A549 (cell line): Measurements from ENCODE around the gene GHRHR. TPM values are rescaled to one million over a fixed set of nuclear protein-coding genes. Genes with fewer than 3 reads are reported as not detected.

Experiments used
- ATAC-seq, 2 experiments: fragments of 200-7000 bp in 1 of 2; fragments of >200 bp in 1 of 2; cut with Nextera tagmentation in 1 of 2; cut with Tn5 transposase in 1 of 2; 3 replicates each; pipeline versions ENCODE4 v1.8.0 to v1.9.1; 2018 to 2020; ENCODE audit warnings: mild to moderate bottlenecking in 1 of 2, moderate library complexity in 1 of 2
- CTCF ChIA-PET: fragments of 300-600 bp; sonication (Branson Sonifier 250); formaldehyde crosslinking; extraction: SDS; loops from one replicate; lab custom pipeline; 2021; ENCODE audit warnings: antibody characterized with exemption, inconsistent platforms; lab: Yijun Ruan, JAX
- POLR2A ChIA-PET: fragments of 350-600 bp; formaldehyde crosslinking; extraction: SDS; loops from one replicate; lab custom pipeline; 2021; ENCODE audit warnings: antibody characterized with exemption, inconsistent platforms; lab: Yijun Ruan, JAX
- DNase-seq, 2 experiments: peaks; one replicate each; pipeline versions ENCODE4 v3.0.0 to v3.0.0-alpha.2; 2011 to 2016; ENCODE audit warnings: low read depth in 1 of 2, low spot score in 1 of 2
- FAIRE-seq: peaks from 2 replicates; lab custom pipeline; 2011; peaks lifted over from hg19 to GRCh38; lab: Jason Lieb, UNC
- H3K27ac ChIP-seq, 2 experiments: fragments of >200 bp; sonication (Bioruptor Twin); formaldehyde crosslinking; 3 replicates each; pipeline ENCODE4 v1.5.1; 2016 to 2017
- H3K4me1 ChIP-seq: fragments of >200 bp; sonication (Bioruptor Twin); formaldehyde crosslinking; 3 replicates; pipeline ENCODE4 v1.6.1; 2016
- H3K4me2 ChIP-seq: fragments of >200 bp; sonication (Bioruptor Twin); formaldehyde crosslinking; 3 replicates; pipeline ENCODE4 v1.6.1; 2016
- H3K4me3 ChIP-seq: fragments of >200 bp; sonication (Bioruptor Twin); formaldehyde crosslinking; 3 replicates; pipeline ENCODE4 v1.5.1; 2016
- H3K9me3 ChIP-seq: fragments of >200 bp; sonication (Bioruptor Twin); formaldehyde crosslinking; 3 replicates; pipeline ENCODE4 v1.6.1; 2016
- BHLHE40 ChIP-seq: IDR thresholded peaks from 2 replicates; pipeline ENCODE4 v1.6.1; 2012; ENCODE audit warnings: low read depth, low read length, inconsistent platforms
- CBX2 ChIP-seq: fragments of 200-600 bp; sonication (generic); IDR thresholded peaks from 2 replicates; pipeline ENCODE4 v1.6.1; 2016; ENCODE audit warnings: low read depth, mild to moderate bottlenecking, borderline replicate concordance
- CEBPB ChIP-seq, 2 experiments: fragments of >200 bp in 1 of 2; sonication (Bioruptor Twin) in 1 of 2; formaldehyde crosslinking in 1 of 2; IDR thresholded peaks; 2 replicates each; pipeline ENCODE4 v1.6.1; 2012 to 2016
- CHD2 ChIP-seq: fragments of 150-350 bp; IDR thresholded peaks from 2 replicates; pipeline ENCODE4 v1.6.1; 2014; ENCODE audit warnings: low read length; ENCODE audit not compliant: partially characterized antibody
- CHD4 ChIP-seq: fragments of 200-600 bp; sonication (generic); IDR thresholded peaks from 2 replicates; pipeline ENCODE4 v1.6.1; 2016; ENCODE audit warnings: antibody characterized with exemption, mild to moderate bottlenecking, borderline replicate concordance
- EHF ChIP-seq: fragments of 250-450 bp; sonication (Bioruptor Pico); IDR thresholded peaks from 2 replicates; pipeline ENCODE4 v1.5.0; 2020; ENCODE audit warnings: mild to moderate bottlenecking
- EHMT2 ChIP-seq: fragments of 200-600 bp; sonication (generic); IDR thresholded peaks from 2 replicates; pipeline ENCODE4 v1.6.1; 2016; ENCODE audit warnings: antibody characterized with exemption, low read depth, mild to moderate bottlenecking, moderate library complexity
- FOSB ChIP-seq: fragments of 250-450 bp; sonication (Bioruptor Pico); IDR thresholded peaks from 2 replicates; pipeline ENCODE4 v1.5.0; 2020; ENCODE audit warnings: mild to moderate bottlenecking, moderate library complexity
- FOXS1 ChIP-seq: fragments of 250-450 bp; sonication (Bioruptor Pico); IDR thresholded peaks from 2 replicates; pipeline ENCODE4 v1.5.0; 2020; ENCODE audit warnings: mild to moderate bottlenecking, moderate library complexity
- HDAC2 ChIP-seq: fragments of 200-600 bp; sonication (generic); IDR thresholded peaks from 2 replicates; pipeline ENCODE4 v1.6.1; 2016
- HOXB13 ChIP-seq: fragments of 250-450 bp; sonication (Bioruptor Pico); IDR thresholded peaks from 2 replicates; pipeline ENCODE4 v1.5.0; 2020; ENCODE audit warnings: low read depth, mild to moderate bottlenecking, moderate library complexity
- HOXB5 ChIP-seq: fragments of 250-450 bp; sonication (Bioruptor Pico); IDR thresholded peaks from 2 replicates; pipeline ENCODE4 v1.5.0; 2020; ENCODE audit warnings: mild to moderate bottlenecking, moderate library complexity
- JUNB ChIP-seq: fragments of >200 bp; sonication (Bioruptor Twin); formaldehyde crosslinking; IDR thresholded peaks from 2 replicates; pipeline ENCODE4 v1.6.1; 2016
- PHF8 ChIP-seq: fragments of 200-600 bp; sonication (generic); IDR thresholded peaks from 2 replicates; pipeline ENCODE4 v1.6.1; 2016; ENCODE audit warnings: low read depth, mild to moderate bottlenecking, antibody characterized with exemption, moderate library complexity, borderline replicate concordance
- POLR2A ChIP-seq: IDR thresholded peaks from 2 replicates; pipeline ENCODE4 v1.6.1; 2012; ENCODE audit warnings: mild to moderate bottlenecking, low read length
- POLR2AphosphoS2 ChIP-seq: conservative IDR thresholded peaks from 2 replicates; pipeline ENCODE4 v1.6.1; 2012; ENCODE audit warnings: low read length, improper control_type of control experiment, inconsistent platforms
- RAD21 ChIP-seq, 2 experiments: fragments of >200 bp in 1 of 2; sonication (Bioruptor Twin) in 1 of 2; formaldehyde crosslinking in 1 of 2; IDR thresholded peaks in 1 of 2; conservative IDR thresholded peaks in 1 of 2; 2 replicates in 1 of 2; 3 replicates in 1 of 2; pipeline ENCODE4 v1.6.1; 2012 to 2018; ENCODE audit warnings: inconsistent platforms in 1 of 2
- RNF2 ChIP-seq: fragments of 200-600 bp; sonication (generic); IDR thresholded peaks from 2 replicates; pipeline ENCODE4 v1.6.1; 2016; ENCODE audit warnings: low read depth, mild to moderate bottlenecking, antibody characterized with exemption, moderate library complexity, borderline replicate concordance
- SMC3 ChIP-seq: fragments of >200 bp; sonication (Bioruptor Twin); formaldehyde crosslinking; IDR thresholded peaks from 3 replicates; pipeline ENCODE4 v1.6.1; 2018; ENCODE audit warnings: inconsistent platforms
- TFCP2L1 ChIP-seq: fragments of 250-450 bp; sonication (Bioruptor Pico); IDR thresholded peaks from 2 replicates; pipeline ENCODE4 v1.5.0; 2021; ENCODE audit warnings: mild to moderate bottlenecking
- ZSCAN20 ChIP-seq: fragments of 250-450 bp; sonication (Bioruptor Pico); IDR thresholded peaks from 2 replicates; pipeline ENCODE4 v1.8.0; 2022; ENCODE audit warnings: mild to moderate bottlenecking, moderate library complexity
- WGBS: methylation state at CpG from one replicate; pipeline ENCODE4 v1.1.6; 2017; ENCODE audit errors: missing lambda C conversion rate; 5-methylcytosine and 5-hydroxymethylcytosine counted together
- polyA plus RNA-seq, 4 experiments: library from polyadenylated mRNA; depleted of rRNA in 3 of 4; stranded (reverse); fragments of >200 nt; fragmentation: RNase III in 1 of 4; extraction: RNeasy Plus Mini Kit Qiagen cat#74134 plus additional on column Dnase treatment in 1 of 4; gene quantifications; 2 replicates in 3 of 4; 3 replicates in 1 of 4; pipeline ENCODE4 v1.2.3, GENCODE V29; 2011 to 2017
- TF ChIP-seq, protein P1 (sequence below): fragments of >200 bp; sonication (Bioruptor Twin); formaldehyde crosslinking; IDR thresholded peaks from 2 replicates; pipeline ENCODE4 v1.6.1; 2016
- TF ChIP-seq, protein P2 (sequence below): fragments of >200 bp; sonication (Bioruptor Twin); formaldehyde crosslinking; IDR thresholded peaks from 3 replicates; pipeline ENCODE4 v1.5.1; 2016

The GHRHR gene
- polyA plus RNA-seq, 2 of the 4 experiments (the other 2 are of a cell fraction), result not detected

DNA sequence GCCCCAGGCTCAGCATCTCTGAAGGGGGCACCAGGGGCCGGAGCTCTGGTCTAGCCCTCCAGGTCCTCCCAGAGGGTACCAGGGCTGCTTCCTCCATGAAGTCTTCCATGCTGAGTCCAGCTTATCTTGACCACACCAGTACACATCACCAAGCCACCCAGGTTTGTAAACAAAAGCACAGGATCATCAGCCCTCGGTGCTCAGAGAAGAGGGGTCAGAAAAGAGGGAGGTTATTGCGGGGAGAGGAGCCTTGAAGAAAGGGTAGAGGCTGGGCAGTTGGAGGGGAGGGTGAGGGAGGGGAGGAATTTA lies 28.2 kb upstream of the GHRHR start:
- Histone ChIP-seq H3K4me3 (no peak overlapping the region), H3K4me1 (0 out of 3 replicates have a peak, but pooled peaks cover 3% of the 10 kb centered on the region), H3K4me2 (no peak overlapping the region), H3K9me3 (0 out of 3 replicates have a peak, but pooled peaks cover 6% of the 10 kb centered on the region), H3K27ac (no peak overlapping the region)
- ChIA-PET CTCF (interaction anchor here (0.6 to 2.1 kb wide), 10 partner anchors 11 to 187 kb away, joined by 3 to 7 read pairs (median 4); no protein-coding TSS in a partner anchor), POLR2A (no interaction called here)
- no peak for ATAC-seq
- WGBS, result 59% methylated on average over 3 of the region's 3 CpGs
- no peak for DNase-seq
- TF ChIP-seq SMC3, result no peak
- TF ChIP-seq POLR2AphosphoS2, result no peak
- TF ChIP-seq TFCP2L1 (CRISPR knock-in tag), result no peak
- no peak for FAIRE-seq

DNA sequence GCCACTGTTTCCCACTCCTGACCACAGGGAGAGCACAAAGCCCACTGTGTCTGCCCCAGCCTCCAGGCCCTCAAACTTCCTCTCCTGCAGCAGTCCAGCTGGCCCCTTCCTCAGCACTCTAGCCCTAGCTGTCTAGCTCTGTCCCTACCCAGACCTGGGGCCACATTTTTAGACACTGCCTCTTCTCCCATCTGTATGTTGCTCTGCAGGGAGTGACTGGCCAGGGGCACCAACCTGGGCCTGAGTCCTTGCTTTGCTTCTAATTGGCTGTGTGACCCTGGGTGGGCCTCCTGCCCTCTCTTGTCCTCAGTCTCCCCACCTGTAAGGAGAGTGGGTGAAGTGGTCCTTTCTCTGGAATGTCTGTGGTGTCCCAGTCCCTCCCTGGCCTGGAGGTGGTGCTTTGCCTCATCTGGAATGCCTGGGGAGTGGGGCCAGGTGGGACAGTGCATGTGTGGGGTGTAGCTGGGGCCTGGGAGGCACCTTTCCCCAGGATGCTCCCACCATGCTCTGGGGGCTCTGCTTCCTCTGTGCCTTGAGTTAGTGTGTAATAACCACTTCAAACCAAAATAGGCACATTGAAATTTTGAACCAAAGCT lies 27.0 kb upstream of the GHRHR start:
- Histone ChIP-seq H3K27ac (no peak overlapping the region), H3K9me3 (0 out of 3 replicates have a peak, but pooled peaks cover 6% of the 10 kb centered on the region), H3K4me3 (no peak overlapping the region), H3K4me2 (no peak overlapping the region), H3K4me1 (0 out of 3 replicates have a peak, but pooled peaks cover 3% of the 10 kb centered on the region)
- CTCF ChIA-PET, result interaction anchor here (1.3 to 2.1 kb wide), 7 partner anchors 13 to 186 kb away, joined by 3 to 7 read pairs (median 5); no protein-coding TSS in a partner anchor
- TF ChIP-seq CHD4, result no peak
- no peak for TF ChIP-seq HDAC2
- TF ChIP-seq CBX2, result no peak
- TF ChIP-seq HOXB13 (CRISPR knock-in tag), result no peak
- TF ChIP-seq CEBPB (IDR thresholded peaks at IDR 0.05), result no peak
- no peak for TF ChIP-seq FOSB
- no peak for TF ChIP-seq TFCP2L1 (CRISPR knock-in tag)
- TF ChIP-seq, protein P1, sequence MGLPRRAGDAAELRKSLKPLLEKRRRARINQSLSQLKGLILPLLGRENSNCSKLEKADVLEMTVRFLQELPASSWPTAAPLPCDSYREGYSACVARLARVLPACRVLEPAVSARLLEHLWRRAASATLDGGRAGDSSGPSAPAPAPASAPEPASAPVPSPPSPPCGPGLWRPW, result no peak
- no peak for TF ChIP-seq EHF (CRISPR knock-in tag)
- TF ChIP-seq POLR2AphosphoS2, result no peak
- TF ChIP-seq CHD2, result no peak
- no peak for TF ChIP-seq BHLHE40
- TF ChIP-seq SMC3, result no peak
- TF ChIP-seq, protein P2, sequence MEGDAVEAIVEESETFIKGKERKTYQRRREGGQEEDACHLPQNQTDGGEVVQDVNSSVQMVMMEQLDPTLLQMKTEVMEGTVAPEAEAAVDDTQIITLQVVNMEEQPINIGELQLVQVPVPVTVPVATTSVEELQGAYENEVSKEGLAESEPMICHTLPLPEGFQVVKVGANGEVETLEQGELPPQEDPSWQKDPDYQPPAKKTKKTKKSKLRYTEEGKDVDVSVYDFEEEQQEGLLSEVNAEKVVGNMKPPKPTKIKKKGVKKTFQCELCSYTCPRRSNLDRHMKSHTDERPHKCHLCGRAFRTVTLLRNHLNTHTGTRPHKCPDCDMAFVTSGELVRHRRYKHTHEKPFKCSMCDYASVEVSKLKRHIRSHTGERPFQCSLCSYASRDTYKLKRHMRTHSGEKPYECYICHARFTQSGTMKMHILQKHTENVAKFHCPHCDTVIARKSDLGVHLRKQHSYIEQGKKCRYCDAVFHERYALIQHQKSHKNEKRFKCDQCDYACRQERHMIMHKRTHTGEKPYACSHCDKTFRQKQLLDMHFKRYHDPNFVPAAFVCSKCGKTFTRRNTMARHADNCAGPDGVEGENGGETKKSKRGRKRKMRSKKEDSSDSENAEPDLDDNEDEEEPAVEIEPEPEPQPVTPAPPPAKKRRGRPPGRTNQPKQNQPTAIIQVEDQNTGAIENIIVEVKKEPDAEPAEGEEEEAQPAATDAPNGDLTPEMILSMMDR, result no peak
- no peak for TF ChIP-seq HOXB5 (CRISPR knock-in tag)
- TF ChIP-seq PHF8, result no peak
- no peak for TF ChIP-seq EHMT2
- no peak for TF ChIP-seq POLR2A
- TF ChIP-seq ZSCAN20 (CRISPR knock-in tag), result no peak
- no peak for TF ChIP-seq RAD21 (conservative IDR thresholded peaks at IDR 0.05 in 1 of 2, IDR thresholded peaks at IDR 0.05 in 1 of 2)
- FAIRE-seq (no peak), DNase-seq (no peak), ATAC-seq (no peak)
- POLR2A ChIA-PET, result no interaction called here

DNA sequence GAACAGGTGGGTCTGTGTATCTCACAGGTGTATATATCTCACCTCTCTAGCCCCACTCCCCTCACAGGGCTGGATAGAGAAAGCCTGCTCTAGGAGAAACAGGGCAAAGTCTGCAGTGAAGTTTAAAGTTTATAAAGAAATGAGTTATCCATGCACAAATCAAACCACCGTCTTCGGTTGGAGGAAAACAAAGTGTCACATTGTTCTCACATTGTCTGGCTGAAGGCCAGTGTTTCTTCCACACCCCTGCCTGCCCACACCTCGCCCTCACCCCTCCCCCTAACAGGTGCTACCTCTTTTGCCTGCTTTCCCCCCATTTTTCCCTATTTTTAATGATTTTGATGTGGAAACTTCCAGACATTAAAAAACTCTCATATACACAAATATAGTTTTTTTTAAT lies 26.3 kb upstream of the GHRHR start:
- ChIA-PET POLR2A (no interaction called here), CTCF (interaction anchor here (0.8 to 2.5 kb wide), 9 partner anchors 15 to 185 kb away, joined by 3 to 11 read pairs (median 7); no protein-coding TSS in a partner anchor)
- TF ChIP-seq CBX2 (no peak), FOXS1 (no peak), JUNB (no peak), CEBPB (IDR thresholded peaks at IDR 0.05) (no peak), BHLHE40 (no peak), RNF2 (no peak)
- H3K9me3 ChIP-seq, result 0 out of 3 replicates have a peak, but pooled peaks cover 6% of the 10 kb centered on the region
- DNase-seq (no peak), ATAC-seq (no peak), FAIRE-seq (no peak)
- no peak overlapping the region for H3K4me3 ChIP-seq
- H3K4me1 ChIP-seq, result 0 out of 3 replicates have a peak, but pooled peaks cover 3% of the 10 kb centered on the region
- H3K27ac ChIP-seq, result no peak overlapping the region
- no peak overlapping the region for H3K4me2 ChIP-seq
- WGBS, result 26% methylated on average over 3 of the region's 3 CpGs
